Embryonic facial prominence (tissue), 1 donor: Measurements from ENCODE around the gene ZBTB18.
"Not testable (repeated sequence)": the region's sequence is repeated elsewhere in the genome, so short reads cannot be mapped to it uniquely, and the experiment has no call there.

Experiments
- DNase-seq: peaks from one replicate; pipeline ENCODE4 v3.0.0-alpha.2; 2016; ENCODE audit errors: extremely low spot score

The ZBTB18 gene

GRCh38 chr1:244050835-244051444 lies at the start of gene ZBTB18:
TSS of gene ZBTB18 (plus strand) at chr1:244051283. CDS start at chr1:244051432, 149 bp downstream.
- DNase-seq = peak; percentile 65

- DNase-seq = no peak
These were observed 48.4 kb upstream of the ZBTB18 start for GRCh38 chr1:244002721-244003120.

- DNase-seq = no peak
These were observed 45.6 kb upstream of the ZBTB18 start for GRCh38 chr1:244005455-244005854.

GRCh38 chr1:244006381-244006901 lies 44.6 kb upstream of the ZBTB18 start:
- no peak for DNase-seq

GRCh38 chr1:244006961-244007360 lies 44.1 kb upstream of the ZBTB18 start:
- no peak for DNase-seq

- no peak for DNase-seq
These were observed 40.9 kb upstream of the ZBTB18 start for GRCh38 chr1:244010191-244010590.

- no peak for DNase-seq
These were observed 40.4 kb upstream of the ZBTB18 start for GRCh38 chr1:244010703-244011123.

- DNase-seq = no peak
These were observed 39.8 kb upstream of the ZBTB18 start for GRCh38 chr1:244011271-244011670.

- DNase-seq = no peak
These were observed 39.3 kb upstream of the ZBTB18 start for GRCh38 chr1:244011786-244012185.

- no peak for DNase-seq
These were observed 38.9 kb upstream of the ZBTB18 start for GRCh38 chr1:244012202-244012601.

GRCh38 chr1:244013100-244013499 lies 38.0 kb upstream of the ZBTB18 start:
- DNase-seq = no peak

- not testable (repeated sequence) for DNase-seq
These were observed 36.2 kb upstream of the ZBTB18 start for GRCh38 chr1:244014862-244015261.

GRCh38 chr1:244019982-244020485 lies 31.0 kb upstream of the ZBTB18 start:
- no peak for DNase-seq

- DNase-seq = no peak
These were observed 29.7 kb upstream of the ZBTB18 start for GRCh38 chr1:244021427-244021826.

GRCh38 chr1:244022311-244022710 lies 28.8 kb upstream of the ZBTB18 start:
- DNase-seq = no peak

- DNase-seq = no peak
These were observed 28.1 kb upstream of the ZBTB18 start for GRCh38 chr1:244022864-244023440.

- no peak for DNase-seq
These were observed 23.5 kb upstream of the ZBTB18 start for GRCh38 chr1:244027491-244028145.

GRCh38 chr1:244028701-244029100 lies 22.4 kb upstream of the ZBTB18 start:
- no peak for DNase-seq

GRCh38 chr1:244029124-244029523 lies 22.0 kb upstream of the ZBTB18 start:
- DNase-seq = no peak

- no peak for DNase-seq
These were observed 20.5 kb upstream of the ZBTB18 start for GRCh38 chr1:244030481-244031040.

- no peak for DNase-seq
These were observed 15.7 kb upstream of the ZBTB18 start for GRCh38 chr1:244035358-244035757.

- no peak for DNase-seq
These were observed 13.8 kb upstream of the ZBTB18 start for GRCh38 chr1:244037252-244037651.
